ENCODE results near the gene HLA-F. TPM values are rescaled to one million over a fixed set of nuclear protein-coding genes. Genes with fewer than 3 reads are reported as not detected.

The HLA-F gene
- total RNA-seq: 10 to 100 TPM; 31.5 to 61.8 TPM
- long read RNA-seq, donor 1, partial matches to known transcripts: 1 of 7 reads
- long read RNA-seq, donor 1, other reads (novel, unspliced or antisense): 3 of 7 reads
- long read RNA-seq, donor 2, transcript HLA-F-217 (7 exons, 1,283 nt): major isoform, 51 of 69 reads
- long read RNA-seq, donor 2, partial matches to known transcripts: 11 of 69 reads
- long read RNA-seq, donor 2, other reads (novel, unspliced or antisense): 7 of 69 reads

DNA sequence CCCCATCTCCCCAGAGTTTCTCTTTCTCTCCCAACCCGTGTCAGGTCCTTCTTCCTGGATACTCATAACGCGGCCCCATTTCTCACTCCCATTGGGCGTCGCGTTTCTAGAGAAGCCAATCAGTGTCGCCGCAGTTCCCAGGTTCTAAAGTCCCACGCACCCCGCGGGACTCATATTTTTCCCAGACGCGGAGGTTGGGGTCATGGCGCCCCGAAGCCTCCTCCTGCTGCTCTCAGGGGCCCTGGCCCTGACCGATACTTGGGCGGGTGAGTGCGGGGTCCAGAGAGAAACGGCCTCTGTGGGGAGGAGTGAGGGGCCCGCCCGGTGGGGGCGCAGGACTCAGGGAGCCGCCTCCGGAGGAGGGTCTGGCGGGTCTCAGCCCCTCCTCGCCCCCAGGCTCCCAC lies at the start of gene HLA-F:
HLA-F (plus strand) TSS at position 173 of the 404 bp plus-strand sequence; CDS start at position 203, 30 bp downstream.
- intact Hi-C loops (cut with DNase I): no loop called here
- peak; percentile 94 for DNase-seq (ENCODE audit: low spot score)

DNA sequence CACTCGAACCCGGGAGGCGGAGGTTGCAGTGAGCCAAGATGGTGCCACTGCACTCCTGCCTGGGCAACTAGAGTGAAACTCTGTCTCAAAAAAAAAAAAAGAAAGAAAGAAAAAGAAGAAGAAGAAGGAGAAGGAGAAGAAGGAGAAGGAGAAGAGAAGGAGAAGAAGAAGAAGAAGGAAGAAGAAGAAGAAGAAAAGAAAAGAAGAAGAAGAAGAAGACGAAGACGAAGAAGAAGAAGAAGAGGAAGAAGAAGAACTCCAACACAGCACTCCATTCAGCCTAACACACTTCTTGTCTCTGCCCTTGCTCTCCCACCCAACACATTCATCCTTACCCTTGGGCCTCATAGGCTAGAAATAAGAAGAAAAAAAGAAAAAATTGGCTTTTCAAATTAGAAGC lies 49.2 kb upstream of the HLA-F start:
- intact Hi-C loops (cut with DNase I): no loop called here
- DNase-seq (ENCODE audit: low spot score): no peak

DNA sequence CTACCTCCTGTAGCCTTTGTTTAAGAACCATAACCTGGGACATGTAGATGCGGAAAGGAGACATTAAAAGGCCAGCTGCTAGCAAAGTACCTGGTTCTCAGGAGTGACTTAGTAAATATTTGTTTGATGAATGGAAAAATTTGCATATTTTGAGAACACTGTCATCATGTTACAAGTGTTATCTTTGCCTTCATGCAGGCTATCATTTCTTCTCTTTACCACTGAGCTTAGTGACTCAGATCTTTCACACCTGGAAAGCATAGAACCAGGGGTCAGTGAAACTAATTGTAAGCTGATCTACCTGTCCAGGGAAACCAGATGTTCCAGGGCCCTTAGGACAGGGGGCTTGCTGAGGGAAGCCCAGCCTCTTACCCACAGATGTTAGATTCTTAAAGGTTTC lies 47.7 kb upstream of the HLA-F start:
- no peak for DNase-seq (ENCODE audit: low spot score)
- intact Hi-C loops (cut with DNase I): no loop called here

DNA sequence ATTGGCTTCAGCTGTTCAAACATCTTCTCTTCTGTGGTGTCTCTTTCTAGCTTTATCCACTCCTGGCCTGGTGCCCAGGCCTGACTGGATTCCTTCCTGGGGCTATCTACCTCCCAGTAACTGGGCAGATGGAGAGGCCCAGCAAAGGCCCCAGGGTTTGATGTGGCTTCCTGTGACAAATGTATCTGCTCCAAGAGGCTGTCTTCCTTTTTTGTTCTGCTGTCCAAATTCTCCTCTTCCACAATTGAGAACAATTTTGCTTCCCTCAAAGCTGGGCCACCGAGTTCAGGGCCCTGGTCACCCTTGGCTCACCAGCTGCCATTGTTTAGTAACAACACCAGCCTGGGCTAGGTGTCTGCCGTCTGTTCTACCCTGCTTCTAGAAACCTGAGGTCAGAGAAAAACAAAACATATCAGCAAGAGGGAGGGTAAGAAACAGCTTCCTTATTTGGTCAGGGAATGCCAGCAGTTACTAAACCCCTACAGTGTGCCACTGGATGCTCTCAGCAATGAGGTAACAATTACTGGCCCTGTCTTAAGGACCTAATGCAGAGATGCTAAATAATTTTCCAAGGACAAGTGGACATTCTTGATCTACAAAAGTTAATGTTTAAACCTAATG lies 46.1 kb upstream of the HLA-F start:
- intact Hi-C loops (cut with DNase I): no loop called here
- no peak for DNase-seq (ENCODE audit: low spot score)

DNA sequence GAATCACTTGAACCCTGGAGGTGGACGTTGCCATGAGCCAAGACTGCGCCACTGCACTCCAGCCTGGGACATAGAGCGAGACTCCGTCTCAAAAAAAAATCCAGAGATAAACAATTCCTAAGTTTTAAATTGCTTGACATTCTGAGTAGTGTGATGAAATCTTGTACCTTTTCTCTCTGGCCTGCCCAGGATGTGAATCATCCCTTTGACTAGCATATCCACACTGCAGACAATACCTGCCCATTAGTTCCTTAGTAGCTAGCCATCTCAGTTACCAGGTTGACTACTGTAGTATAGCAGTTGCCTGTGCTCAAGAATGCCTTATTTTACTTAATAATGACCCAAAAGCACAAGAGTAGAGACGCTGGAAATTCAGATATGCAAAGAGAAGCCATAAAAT lies 45.1 kb upstream of the HLA-F start:
- intact Hi-C loops (cut with DNase I): no loop called here
- DNase-seq (ENCODE audit: low spot score): no peak

DNA sequence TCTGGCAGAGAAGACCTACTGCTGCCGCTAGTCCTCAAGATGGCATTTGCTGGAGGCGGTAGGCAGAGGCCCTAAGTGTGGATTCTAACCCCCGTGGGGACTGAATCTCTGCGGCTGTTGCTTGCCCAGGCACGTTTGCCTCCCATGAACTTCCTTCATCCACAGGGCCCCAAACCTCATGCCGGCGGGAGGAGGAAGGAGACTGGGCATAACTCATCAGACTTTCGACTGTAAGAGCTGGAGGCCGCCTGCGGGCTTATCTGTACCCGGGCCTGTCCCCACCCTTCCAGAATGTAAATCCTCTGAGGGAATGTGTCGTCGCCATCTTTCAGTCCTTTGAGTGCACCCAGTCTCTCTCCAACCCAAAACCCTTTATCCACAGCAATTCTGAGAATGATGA lies 43.3 kb upstream of the HLA-F start:
- DNase-seq (ENCODE audit: low spot score): no peak
- intact Hi-C loops (cut with DNase I): no loop called here

DNA sequence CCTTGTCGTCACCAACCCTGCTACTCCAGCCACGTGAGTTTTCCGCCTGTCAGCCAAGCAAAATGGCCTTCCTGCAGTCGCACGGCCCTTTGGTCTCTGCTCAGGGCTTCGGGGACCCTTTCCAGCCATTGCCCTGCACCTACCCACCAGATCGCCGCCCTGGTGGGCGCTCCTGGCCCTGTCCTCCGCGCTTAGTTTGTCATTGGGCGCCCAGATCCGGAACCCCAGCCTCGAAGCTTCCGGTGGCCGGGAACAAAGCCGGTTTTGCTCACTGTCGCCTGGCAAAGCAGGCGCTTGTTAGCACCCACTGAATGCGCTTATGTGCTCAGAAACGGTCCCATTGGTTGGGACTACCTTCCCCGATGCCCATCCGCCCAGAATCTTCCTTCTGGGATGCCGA lies 42.8 kb upstream of the HLA-F start:
- DNase-seq (ENCODE audit: low spot score): no peak
- intact Hi-C loops (cut with DNase I): no loop called here

DNA sequence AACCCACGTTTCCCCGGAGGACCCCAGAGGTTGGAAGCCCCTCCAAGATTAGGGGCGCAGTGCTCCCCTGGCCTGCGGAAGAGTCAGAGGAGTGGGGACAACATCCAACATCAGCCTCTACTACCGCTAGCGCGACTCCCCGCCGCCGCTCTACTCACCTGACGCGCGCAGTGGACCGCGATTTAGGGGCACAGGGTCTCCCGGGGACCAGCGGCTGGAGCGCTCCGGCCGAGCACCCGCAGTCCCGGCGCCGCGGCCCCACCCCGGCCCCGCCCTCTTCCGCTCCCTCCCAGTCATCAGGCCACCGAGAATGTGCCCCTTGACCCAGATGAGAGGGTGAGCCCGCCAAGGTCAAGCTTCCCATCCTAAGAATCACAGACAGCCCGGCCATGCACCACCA lies 42.3 kb upstream of the HLA-F start, which contains the start of gene ZFP57:
ZFP57 (minus strand) TSS at position 249 of the 400 bp plus-strand sequence. CDS start 4,149 bp downstream, outside the sequence.
- no peak for DNase-seq (ENCODE audit: low spot score)
- intact Hi-C loops (cut with DNase I): no loop called here

DNA sequence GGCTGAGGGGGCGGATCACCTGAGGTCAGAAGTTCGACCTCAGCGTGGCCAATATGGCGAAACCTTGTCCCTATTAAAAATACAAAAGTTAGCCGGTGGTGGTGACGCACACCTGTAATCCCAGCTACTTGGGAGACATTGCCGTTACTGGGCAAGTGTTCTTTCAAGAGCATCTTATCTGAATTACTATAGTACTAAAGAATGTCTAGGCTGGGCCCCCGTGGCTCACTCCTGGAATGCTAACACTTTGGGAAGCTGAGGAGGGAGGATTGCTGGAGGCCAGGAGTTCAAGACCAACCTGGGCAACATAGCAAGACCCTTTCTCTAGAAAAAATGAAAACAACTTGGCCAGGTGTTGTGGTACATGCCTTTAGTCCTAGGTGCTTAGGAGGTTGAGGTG lies 41.4 kb upstream of the HLA-F start:
- DNase-seq (ENCODE audit: low spot score): no peak
- intact Hi-C loops (cut with DNase I): no loop called here

DNA sequence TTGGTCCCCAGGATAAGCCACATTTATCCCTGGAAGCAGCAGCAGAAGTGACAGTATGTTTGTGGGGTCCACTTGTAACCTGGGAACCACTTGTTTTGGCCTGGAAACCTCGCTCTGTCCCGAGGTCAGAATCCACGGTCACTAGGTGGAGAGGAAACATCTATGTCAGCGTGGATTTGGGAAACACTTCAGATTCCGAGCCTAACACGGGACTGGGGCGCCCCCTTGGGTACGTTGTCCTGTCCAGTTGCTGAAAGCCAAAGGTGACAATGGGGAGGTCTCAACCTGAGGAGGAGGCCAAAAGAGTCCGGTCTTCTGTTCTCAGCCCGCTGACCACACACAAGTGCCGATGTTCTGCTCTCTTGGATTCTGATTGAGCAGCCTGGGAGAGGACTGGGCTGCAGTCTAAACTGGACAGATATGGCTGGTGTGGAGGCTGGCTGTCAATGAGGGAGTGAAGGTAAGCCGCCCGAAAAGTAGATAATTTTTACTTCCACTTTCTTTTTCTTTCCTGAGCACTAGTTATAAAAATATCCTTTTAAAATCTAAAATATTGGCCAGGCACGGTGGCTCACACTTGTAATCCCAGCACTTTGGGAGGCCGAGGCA lies 37.4 kb upstream of the HLA-F start:
- no peak for DNase-seq (ENCODE audit: low spot score)
- intact Hi-C loops (cut with DNase I): loop anchor here in 1 of 2 donors (5.0 kb wide), 1 partner anchor 34 kb away; no protein-coding TSS in a partner anchor

DNA sequence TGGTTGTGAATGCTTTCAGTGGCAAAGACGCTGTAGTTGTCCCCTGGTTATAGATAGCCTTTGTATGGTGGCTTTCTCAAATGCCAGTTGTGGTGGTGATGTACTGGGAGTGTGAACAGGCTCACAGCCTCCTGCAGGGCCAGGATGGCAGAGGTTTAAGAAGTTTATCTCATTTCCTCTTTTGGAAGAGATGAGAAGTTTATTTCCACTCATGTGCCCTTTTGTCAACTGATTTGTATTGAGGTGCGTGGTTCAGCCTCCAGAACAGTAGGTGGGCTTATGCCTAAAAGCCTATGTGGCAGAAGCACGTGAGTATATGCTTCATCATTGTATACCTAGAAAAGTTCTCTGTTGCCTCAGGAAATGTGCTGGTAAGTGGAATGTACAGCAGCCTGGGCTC lies 28.6 kb upstream of the HLA-F start:
- DNase-seq (ENCODE audit: low spot score): no peak
- intact Hi-C loops (cut with DNase I): no loop called here

DNA sequence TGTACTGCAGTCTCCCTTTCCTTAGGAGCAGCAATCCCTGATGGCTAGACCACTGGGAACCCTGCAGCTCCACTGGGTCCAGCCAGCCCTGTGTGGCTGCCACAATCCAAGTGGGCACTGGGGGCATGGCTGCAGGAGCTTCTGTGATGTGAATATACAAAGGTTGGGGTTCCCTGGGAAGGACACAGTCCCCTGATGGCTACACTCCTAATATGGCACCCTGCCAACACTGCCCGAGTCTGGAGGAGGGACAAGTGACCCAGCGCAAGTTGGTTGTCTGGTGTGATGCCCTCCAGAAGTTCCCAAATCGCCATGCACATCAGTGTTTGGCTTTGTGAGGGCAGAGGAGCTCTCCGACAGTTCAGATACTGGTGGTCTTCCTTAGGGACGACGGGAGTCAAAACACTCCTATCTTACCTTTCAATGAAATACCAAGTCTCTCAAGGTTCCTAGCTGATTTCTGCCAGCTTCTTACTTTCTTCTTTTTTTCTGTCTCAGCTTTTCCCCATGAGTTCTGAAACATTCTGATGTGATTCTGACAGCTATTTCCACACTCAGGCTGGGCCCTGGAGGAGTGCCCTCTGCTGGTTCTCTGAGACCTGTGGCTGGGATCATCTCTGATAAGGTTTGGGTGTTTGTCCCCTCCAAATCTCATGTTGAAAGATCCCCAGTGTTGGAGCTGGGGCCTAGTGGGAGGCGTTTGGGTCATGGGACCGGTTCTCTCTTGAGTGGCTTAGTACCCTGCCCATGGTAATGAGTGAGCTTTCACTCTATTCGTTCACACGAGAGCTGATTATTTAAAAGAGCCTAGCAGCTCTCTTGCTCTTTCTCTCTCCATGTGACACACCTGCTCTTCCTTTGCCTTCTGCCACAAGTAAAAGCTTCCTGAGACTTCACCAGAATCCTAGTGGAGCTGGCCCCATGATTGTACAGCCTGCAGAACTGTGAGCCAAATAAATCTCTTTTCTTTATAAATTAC lies 26.8 kb upstream of the HLA-F start:
- DNase-seq (ENCODE audit: low spot score): no peak
- intact Hi-C loops (cut with DNase I): no loop called here

DNA sequence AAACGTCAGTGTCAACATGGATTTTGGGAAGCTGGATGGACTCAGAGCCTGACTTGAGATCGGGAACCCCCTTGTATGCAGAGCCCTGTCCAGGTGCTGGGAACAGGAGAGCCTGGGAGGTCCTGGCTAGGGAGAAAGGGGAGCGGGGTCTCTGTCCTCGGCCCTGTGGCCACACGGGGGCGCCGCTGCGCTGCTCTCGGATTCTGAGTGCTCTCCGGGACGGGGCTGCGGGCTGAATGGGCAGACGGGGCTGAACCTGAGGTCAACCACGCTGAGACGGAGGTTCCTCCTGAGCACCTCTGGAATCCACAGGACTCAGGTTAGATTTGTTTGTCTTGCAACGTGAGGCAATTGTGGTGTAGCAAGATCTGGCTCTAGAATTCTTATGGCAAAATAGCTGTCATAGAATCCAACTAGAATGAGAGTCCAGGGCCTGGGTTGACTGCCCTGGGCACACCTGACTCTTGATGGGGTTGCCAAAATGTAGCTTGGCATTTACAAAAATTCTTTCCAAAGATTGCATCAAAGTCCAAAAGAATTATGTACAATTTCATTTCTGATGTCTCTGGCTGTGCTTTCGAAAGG lies 20.6 kb upstream of the HLA-F start:
- DNase-seq (ENCODE audit: low spot score): no peak

DNA sequence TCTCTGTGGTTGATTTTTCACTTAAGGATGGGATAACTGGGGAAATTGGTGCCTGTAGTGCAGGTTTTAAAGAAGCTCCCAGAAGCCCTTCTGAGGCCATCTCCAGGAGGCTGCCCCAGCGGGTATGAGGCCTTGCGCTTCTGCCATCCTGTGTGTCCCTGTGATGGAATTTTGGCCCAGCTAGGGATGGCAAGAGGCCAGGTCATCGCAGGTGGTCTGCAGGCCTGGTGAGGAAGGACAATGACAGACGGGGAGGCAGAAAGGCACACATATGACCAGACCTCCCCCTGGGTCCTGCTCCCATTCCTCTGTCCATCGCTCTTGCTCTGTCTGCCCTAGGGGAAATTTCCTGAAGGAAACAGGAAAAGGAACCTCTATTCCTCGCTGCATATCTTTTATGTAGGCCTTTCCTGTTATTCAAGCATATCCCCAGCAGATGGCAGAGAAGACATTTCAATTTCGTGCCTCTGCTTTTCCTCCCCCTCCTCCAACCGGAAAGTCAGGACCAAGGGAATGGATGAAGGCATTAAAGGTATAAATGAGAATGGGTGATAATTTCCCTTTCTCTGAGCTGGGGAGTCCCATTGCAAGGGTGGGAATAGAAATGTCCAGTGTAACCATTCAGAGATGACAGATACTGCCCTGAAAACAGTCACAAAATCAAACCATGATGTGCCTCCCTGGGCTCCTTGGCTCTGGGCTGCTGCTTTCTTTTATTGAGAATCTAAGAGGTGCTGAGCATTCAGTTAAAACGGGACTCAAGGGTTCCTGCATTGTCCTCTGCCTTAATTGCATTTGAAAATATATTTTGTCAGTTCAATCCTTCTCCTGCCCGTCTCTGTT lies 17.6 kb upstream of the HLA-F start:
- no peak for DNase-seq (ENCODE audit: low spot score)
- intact Hi-C loops (cut with DNase I): loop anchor here in 1 of 2 donors (2.0 kb wide), 1 partner anchor 129 kb away; no protein-coding TSS in a partner anchor

More for the DNA sequence above, 20.6 kb upstream of the HLA-F start:
- intact Hi-C loops (cut with DNase I): no loop called here

DNA sequence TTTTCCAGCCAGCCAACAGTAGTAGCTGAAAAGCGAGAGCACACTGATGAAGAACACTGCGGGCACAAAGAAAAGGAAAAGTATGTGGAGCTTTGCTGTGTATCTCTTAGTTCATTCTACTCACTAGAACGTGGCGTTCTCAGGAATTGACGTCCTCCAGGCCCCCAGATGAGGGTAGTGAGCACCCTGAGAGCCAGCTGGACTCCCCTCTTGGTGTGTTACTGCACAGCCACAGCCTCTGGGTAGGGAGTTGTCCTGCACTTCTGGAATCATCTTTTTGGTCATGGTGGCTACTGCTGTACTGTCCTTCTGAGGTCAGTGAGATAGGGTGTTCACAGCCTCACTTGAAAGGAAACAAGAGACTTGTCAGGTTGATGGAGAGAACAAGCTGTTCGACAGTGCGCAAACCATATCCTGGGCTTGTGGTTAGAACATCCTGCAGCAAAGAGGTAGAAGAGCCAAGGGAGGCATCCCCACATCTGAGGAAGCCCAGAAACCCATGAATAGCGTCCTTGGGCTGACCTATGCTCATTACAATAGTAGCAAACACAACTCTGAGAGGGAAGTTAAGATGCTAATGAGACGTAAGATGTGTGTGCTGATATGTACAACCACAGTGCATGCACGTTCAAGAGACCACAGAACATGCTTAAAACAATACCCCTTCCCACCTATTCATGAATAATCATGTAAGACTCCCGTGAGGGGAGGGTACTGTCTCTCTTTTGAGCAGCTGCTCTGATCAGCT lies 14.6 kb upstream of the HLA-F start:
- no peak for DNase-seq (ENCODE audit: low spot score)
- intact Hi-C loops (cut with DNase I): no loop called here

DNA sequence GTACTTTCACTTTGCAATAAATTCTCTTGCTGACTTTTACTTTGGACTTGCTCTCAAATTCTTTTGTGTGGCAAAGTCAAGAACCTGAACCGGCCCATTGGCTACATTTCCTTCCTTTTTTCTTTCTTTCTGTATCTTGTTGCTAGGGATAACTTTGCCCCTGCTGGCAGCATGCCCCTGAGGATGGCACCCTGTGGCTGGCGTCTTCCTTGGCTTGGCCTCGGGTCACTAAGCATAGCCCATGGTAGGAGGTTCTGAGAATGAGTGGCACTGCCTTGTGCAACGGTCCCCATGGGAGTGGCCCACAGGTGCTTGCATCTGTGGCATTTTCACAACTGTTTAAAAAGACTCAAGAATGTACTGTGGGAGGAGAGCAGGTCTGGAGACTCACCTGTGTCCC lies 14.0 kb upstream of the HLA-F start:
- intact Hi-C loops (cut with DNase I): no loop called here
- DNase-seq (ENCODE audit: low spot score): no peak

DNA sequence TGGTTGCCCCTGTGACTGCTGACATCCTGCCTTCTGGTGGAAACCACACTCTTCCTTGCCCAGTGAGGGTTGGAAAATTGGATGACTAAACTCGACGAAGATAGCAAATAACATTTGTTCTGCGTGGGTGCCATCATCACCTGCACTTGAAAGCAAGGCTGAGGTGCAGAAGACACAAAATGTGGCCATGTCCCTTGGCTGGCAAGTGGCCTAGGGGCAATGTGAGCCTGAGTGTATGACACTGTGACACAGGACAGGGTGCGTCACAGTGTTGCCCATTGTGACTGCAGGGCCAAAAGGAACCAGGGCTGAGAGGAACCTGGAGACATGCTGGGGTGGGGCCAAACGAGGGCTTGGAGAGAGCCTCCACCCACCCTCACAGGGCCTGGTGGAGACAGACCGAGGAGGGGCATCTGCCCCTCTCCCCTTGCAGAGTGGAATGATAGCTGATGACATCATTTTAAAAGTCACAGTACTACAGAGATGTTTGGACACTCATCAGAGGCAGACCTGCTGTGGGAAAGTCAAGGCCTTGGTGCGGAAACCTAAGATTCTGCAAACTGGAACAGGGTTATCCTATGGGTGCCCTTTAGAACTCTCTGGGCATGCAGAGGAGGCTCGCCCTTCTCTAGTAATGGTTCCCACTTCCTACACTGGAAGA lies 12.8 kb upstream of the HLA-F start:
- no peak for DNase-seq (ENCODE audit: low spot score)
- intact Hi-C loops (cut with DNase I): no loop called here
